ENCODE results near the gene PLD5.
"Not testable (repeated sequence)": the region's sequence is repeated elsewhere in the genome, so short reads cannot be mapped to it uniquely, and the experiment has no call there.

Gene PLD5

GRCh38 chr1:242506724-242507123 lies 17.8 kb downstream of the PLD5 start:
- TF ChIP-seq POLR2AphosphoS5 (IDR thresholded peaks at IDR 0.05; ENCODE audit: low read depth, low read length) (no peak), PAX5 (IDR thresholded peaks at IDR 0.05; ENCODE audit: insufficient read depth, low read length, severe bottlenecking) (no peak), POU2F2 (IDR thresholded peaks at IDR 0.05; ENCODE audit: low read depth, low read length) (no peak), POLR2A (IDR thresholded peaks at IDR 0.05; ENCODE audit: low read depth, low read length) (no peak), TAF1 (IDR thresholded peaks at IDR 0.05; ENCODE audit: low read depth, low read length) (no peak), SPI1 (IDR thresholded peaks at IDR 0.05; ENCODE audit: low read depth, low read length) (no peak)
- DNase-seq (ENCODE audit: insufficient read length, low spot score) (no peak), FAIRE-seq (no peak)

GRCh38 chr1:242489545-242489944 lies 35.0 kb downstream of the PLD5 start:
- FAIRE-seq (no peak), DNase-seq (ENCODE audit: insufficient read length, low spot score) (no peak)
- TF ChIP-seq POLR2A (IDR thresholded peaks at IDR 0.05; ENCODE audit: low read depth, low read length) (no peak), PAX5 (IDR thresholded peaks at IDR 0.05; ENCODE audit: insufficient read depth, low read length, severe bottlenecking) (no peak), TAF1 (IDR thresholded peaks at IDR 0.05; ENCODE audit: low read depth, low read length) (no peak), SPI1 (IDR thresholded peaks at IDR 0.05; ENCODE audit: low read depth, low read length) (no peak)

GRCh38 chr1:242477944-242478343 lies 46.6 kb downstream of the PLD5 start:
- FAIRE-seq (no peak), DNase-seq (ENCODE audit: insufficient read length, low spot score) (no peak)
- TF ChIP-seq POLR2A (IDR thresholded peaks at IDR 0.05; ENCODE audit: low read depth, low read length) (no peak), TAF1 (IDR thresholded peaks at IDR 0.05; ENCODE audit: low read depth, low read length) (no peak), POU2F2 (IDR thresholded peaks at IDR 0.05; ENCODE audit: low read depth, low read length) (no peak)

DNA sequence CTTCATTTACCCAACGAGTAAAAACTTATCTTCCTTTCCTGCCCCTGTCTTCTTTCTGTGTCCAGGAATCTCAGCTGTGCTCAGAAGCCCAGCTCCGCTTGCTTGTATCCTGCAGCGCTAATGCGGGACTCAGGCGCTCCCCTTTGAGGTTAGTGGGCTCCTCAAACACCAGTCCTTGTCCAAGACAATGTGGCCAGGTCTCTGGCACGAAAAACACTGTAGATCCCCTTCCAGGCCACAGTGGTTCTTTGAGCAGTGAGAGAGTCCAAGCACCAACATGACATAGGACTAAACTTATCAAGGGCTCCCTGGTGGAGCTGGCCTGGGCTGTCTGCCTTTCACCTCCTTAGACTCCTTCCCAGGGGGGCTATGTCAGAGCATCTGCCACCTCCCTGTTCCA lies 53.7 kb downstream of the PLD5 start:
- no peak for FAIRE-seq
- TF ChIP-seq POLR2A (IDR thresholded peaks at IDR 0.05; ENCODE audit: low read depth, low read length): no peak
- TF ChIP-seq SPI1 (IDR thresholded peaks at IDR 0.05; ENCODE audit: low read depth, low read length): no peak
- TF ChIP-seq POLR2AphosphoS5 (IDR thresholded peaks at IDR 0.05; ENCODE audit: low read depth, low read length): no peak
- TF ChIP-seq TAF1 (IDR thresholded peaks at IDR 0.05; ENCODE audit: low read depth, low read length): no peak
- TF ChIP-seq PAX5 (IDR thresholded peaks at IDR 0.05; ENCODE audit: insufficient read depth, low read length, severe bottlenecking): no peak
- no peak for TF ChIP-seq POU2F2 (IDR thresholded peaks at IDR 0.05; ENCODE audit: low read depth, low read length)

DNA sequence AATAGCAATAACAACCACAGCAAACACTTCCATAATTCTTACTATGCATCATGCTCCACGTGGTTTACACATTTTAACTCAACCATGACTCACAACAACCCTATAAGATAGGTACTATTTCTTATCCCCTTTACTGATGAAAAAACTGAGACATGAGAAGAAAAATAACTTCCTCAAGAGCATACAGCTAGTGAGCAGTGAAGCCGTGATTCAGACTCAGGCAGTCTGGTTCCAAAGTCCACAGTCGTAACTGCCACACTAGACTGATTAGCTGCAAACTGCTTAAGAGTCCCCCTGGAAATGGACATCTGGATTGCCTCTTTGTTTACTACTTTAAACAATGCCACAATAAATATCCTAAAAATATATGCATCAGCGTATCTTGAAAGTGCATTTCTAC lies 55.7 kb downstream of the PLD5 start:
- FAIRE-seq (no peak), DNase-seq (ENCODE audit: insufficient read length, low spot score) (no peak)

More for the DNA sequence above, 53.7 kb downstream of the PLD5 start:
- no peak for DNase-seq (ENCODE audit: insufficient read length, low spot score)

GRCh38 chr1:242467556-242468145 lies 56.8 kb downstream of the PLD5 start:
- no peak for TF ChIP-seq TAF1 (IDR thresholded peaks at IDR 0.05; ENCODE audit: low read depth, low read length)
- no peak for TF ChIP-seq PAX5 (IDR thresholded peaks at IDR 0.05; ENCODE audit: insufficient read depth, low read length, severe bottlenecking)
- no peak for TF ChIP-seq POU2F2 (IDR thresholded peaks at IDR 0.05; ENCODE audit: low read depth, low read length)
- no peak for TF ChIP-seq SPI1 (IDR thresholded peaks at IDR 0.05; ENCODE audit: low read depth, low read length)
- no peak for TF ChIP-seq POLR2AphosphoS5 (IDR thresholded peaks at IDR 0.05; ENCODE audit: low read depth, low read length)
- no peak for TF ChIP-seq POLR2A (IDR thresholded peaks at IDR 0.05; ENCODE audit: low read depth, low read length)
- DNase-seq (ENCODE audit: insufficient read length, low spot score) (no peak), FAIRE-seq (peak; percentile 51)

More for the DNA sequence above, 55.7 kb downstream of the PLD5 start:
- TF ChIP-seq SPI1 (IDR thresholded peaks at IDR 0.05; ENCODE audit: low read depth, low read length) (no peak), POU2F2 (IDR thresholded peaks at IDR 0.05; ENCODE audit: low read depth, low read length) (no peak), POLR2AphosphoS5 (IDR thresholded peaks at IDR 0.05; ENCODE audit: low read depth, low read length) (no peak), PAX5 (IDR thresholded peaks at IDR 0.05; ENCODE audit: insufficient read depth, low read length, severe bottlenecking) (no peak), TAF1 (IDR thresholded peaks at IDR 0.05; ENCODE audit: low read depth, low read length) (no peak), POLR2A (IDR thresholded peaks at IDR 0.05; ENCODE audit: low read depth, low read length) (no peak)

DNA sequence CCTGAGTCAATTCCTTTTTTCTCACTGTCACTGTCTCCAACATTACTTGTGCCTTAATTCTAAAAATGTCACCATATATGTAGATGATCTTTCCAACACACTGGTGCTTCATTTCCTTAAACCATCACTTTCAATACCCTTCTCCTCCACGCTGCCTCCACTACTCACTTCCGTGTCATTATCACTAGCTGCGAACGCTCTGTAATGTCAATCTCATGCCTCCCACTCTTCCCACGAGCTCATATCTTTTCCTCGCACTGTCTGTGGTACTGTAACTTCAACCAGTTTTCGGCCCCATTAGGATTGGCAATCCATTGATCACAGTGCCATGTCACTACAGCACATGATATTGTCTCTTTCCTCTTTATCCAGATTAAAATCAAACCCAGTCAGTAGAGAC lies 61.6 kb downstream of the PLD5 start:
- FAIRE-seq (no peak), DNase-seq (ENCODE audit: insufficient read length, low spot score) (no peak)
- TF ChIP-seq POLR2A (IDR thresholded peaks at IDR 0.05; ENCODE audit: low read depth, low read length) (no peak), TAF1 (IDR thresholded peaks at IDR 0.05; ENCODE audit: low read depth, low read length) (no peak), POU2F2 (IDR thresholded peaks at IDR 0.05; ENCODE audit: low read depth, low read length) (no peak), PAX5 (IDR thresholded peaks at IDR 0.05; ENCODE audit: insufficient read depth, low read length, severe bottlenecking) (no peak), SPI1 (IDR thresholded peaks at IDR 0.05; ENCODE audit: low read depth, low read length) (no peak)

DNA sequence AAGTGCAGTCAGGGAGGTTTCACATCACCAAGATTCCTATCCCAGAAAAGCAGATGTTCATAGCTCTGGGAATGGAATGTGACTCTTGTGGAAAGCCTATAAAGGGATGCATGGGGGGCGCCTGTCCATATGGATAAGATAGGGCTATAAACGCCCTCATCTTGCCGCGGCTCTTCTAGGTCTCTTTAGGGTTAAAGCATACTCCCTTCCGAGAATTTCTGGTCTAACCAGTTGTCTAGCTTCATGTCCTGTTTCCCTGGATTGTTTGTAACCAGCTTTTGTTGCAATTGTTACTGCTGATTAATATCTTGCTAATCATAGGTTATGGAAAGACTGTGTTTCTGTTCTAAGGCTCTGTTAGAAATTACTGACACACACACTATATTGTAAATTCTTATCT lies 64.8 kb downstream of the PLD5 start:
- DNase-seq (ENCODE audit: insufficient read length, low spot score); FAIRE-seq: not testable (repeated sequence)

- DNase-seq (ENCODE audit: insufficient read length, low spot score) (no peak), FAIRE-seq (no peak)
- no peak for TF ChIP-seq SPI1 (IDR thresholded peaks at IDR 0.05; ENCODE audit: low read depth, low read length)
- TF ChIP-seq POU2F2 (IDR thresholded peaks at IDR 0.05; ENCODE audit: low read depth, low read length): no peak
- TF ChIP-seq PAX5 (IDR thresholded peaks at IDR 0.05; ENCODE audit: insufficient read depth, low read length, severe bottlenecking): no peak
- no peak for TF ChIP-seq TAF1 (IDR thresholded peaks at IDR 0.05; ENCODE audit: low read depth, low read length)
- TF ChIP-seq POLR2AphosphoS5 (IDR thresholded peaks at IDR 0.05; ENCODE audit: low read depth, low read length): no peak
- no peak for TF ChIP-seq POLR2A (IDR thresholded peaks at IDR 0.05; ENCODE audit: low read depth, low read length)
Measured at GRCh38 chr1:242456726-242457269, 67.7 kb downstream of the PLD5 start.

- FAIRE-seq: no peak
Measured at GRCh38 chr1:242455052-242455361, 69.5 kb downstream of the PLD5 start.

More at GRCh38 chr1:242455052-242455361, 69.5 kb downstream of the PLD5 start:
- DNase-seq (ENCODE audit: insufficient read length, low spot score): no peak
- TF ChIP-seq SPI1 (IDR thresholded peaks at IDR 0.05; ENCODE audit: low read depth, low read length) (no peak), POU2F2 (IDR thresholded peaks at IDR 0.05; ENCODE audit: low read depth, low read length) (no peak), POLR2A (IDR thresholded peaks at IDR 0.05; ENCODE audit: low read depth, low read length) (no peak)

Data from GM12891 (cell line).